HG03571 (cell line): ENCODE data around the gene SLC25A21.
"Not testable (repeated sequence)": the region's sequence is repeated elsewhere in the genome, so short reads cannot be mapped to it uniquely, and the experiment has no call there.

ENCODE experiments used
- ATAC-seq: cut with Tn5 transposase; IDR thresholded peaks from one replicate; pipeline ENCODE4 v1.9.1; 2021; ENCODE audit not compliant: unreplicated experiment

The SLC25A21 gene

GRCh38 chr14:36896300-36896699 is 276.1 kb downstream of the SLC25A21 start:
- not testable (repeated sequence) for ATAC-seq

GRCh38 chr14:36884049-36884448 is 288.4 kb downstream of the SLC25A21 start:
- ATAC-seq = no peak

GRCh38 chr14:36880276-36880675 is 292.1 kb downstream of the SLC25A21 start:
- no peak for ATAC-seq

GRCh38 chr14:36879558-36879957 is 292.8 kb downstream of the SLC25A21 start:
- ATAC-seq = no peak

GRCh38 chr14:36874396-36875138 is 297.8 kb downstream of the SLC25A21 start:
- ATAC-seq = no peak

GRCh38 chr14:36870776-36871175 is 301.6 kb downstream of the SLC25A21 start:
- ATAC-seq = no peak

GRCh38 chr14:36869125-36869524 is 303.3 kb downstream of the SLC25A21 start:
- ATAC-seq = no peak

GRCh38 chr14:36866867-36867266 is 305.5 kb downstream of the SLC25A21 start:
- ATAC-seq = peak; percentile 60

GRCh38 chr14:36863271-36863670 is 309.1 kb downstream of the SLC25A21 start:
- ATAC-seq = no peak

- ATAC-seq = not testable (repeated sequence)
Measured at GRCh38 chr14:36862237-36862636, 310.2 kb downstream of the SLC25A21 start.

- no peak for ATAC-seq
Measured at GRCh38 chr14:36860831-36861230, 311.6 kb downstream of the SLC25A21 start.

GRCh38 chr14:36859119-36859518 is 313.3 kb downstream of the SLC25A21 start:
- no peak for ATAC-seq

- ATAC-seq = no peak
Measured at GRCh38 chr14:36857842-36858445, 314.5 kb downstream of the SLC25A21 start.

- no peak for ATAC-seq
Measured at GRCh38 chr14:36857136-36857535, 315.3 kb downstream of the SLC25A21 start.

- ATAC-seq = no peak
Measured at GRCh38 chr14:36856095-36856878, 316.1 kb downstream of the SLC25A21 start.

GRCh38 chr14:36855396-36855795 is 317.0 kb downstream of the SLC25A21 start:
- no peak for ATAC-seq

GRCh38 chr14:36852981-36853691 is 319.3 kb downstream of the SLC25A21 start:
- no peak for ATAC-seq

- ATAC-seq = no peak
Measured at GRCh38 chr14:36848213-36848612, 324.2 kb downstream of the SLC25A21 start.

- no peak for ATAC-seq
Measured at GRCh38 chr14:36847366-36847765, 325.0 kb downstream of the SLC25A21 start.

- ATAC-seq = no peak
Measured at GRCh38 chr14:36845356-36846012, 326.9 kb downstream of the SLC25A21 start.
